IMR-90 (cell line): ENCODE results near the gene ALDH7A1. TPM values are rescaled to one million over a fixed set of nuclear protein-coding genes. Genes with fewer than 3 reads are reported as not detected.

Source experiments
- ATAC-seq: fragments of 200-7000 bp; cut with Tn5 transposase; 2 replicates; pipeline ENCODE4 v1.9.1; 2020; ENCODE audit warnings: low read depth, mild to moderate bottlenecking, moderate library complexity
- BruUV-seq: library from RNA; stranded (reverse); fragments of 400-500 nt; replicated peaks from 2 replicates; lab custom pipeline; 2021; lab: Mats Ljungman, UMichigan
- CTCF ChIA-PET: fragments of 300-600 bp; formaldehyde crosslinking; extraction: SDS; loops from one replicate; lab custom pipeline; 2021; ENCODE audit warnings: antibody characterized with exemption; lab: Yijun Ruan, JAX
- POLR2A ChIA-PET: fragments of 300-600 bp; sonication (Branson Sonifier 250); formaldehyde crosslinking; loops from one replicate; lab custom pipeline; 2022; ENCODE audit warnings: antibody characterized with exemption; ENCODE audit not compliant: unreplicated experiment; lab: Charles Lee
- DNase-seq: peaks from one replicate; pipeline ENCODE4 v3.0.0; 2013
- H2AFZ ChIP-seq: replicated peaks from 2 replicates; pipeline ENCODE3; 2013; ENCODE audit warnings: low read length, mild to moderate bottlenecking; ENCODE audit not compliant: poor library complexity
- H2AK5ac ChIP-seq: 2 replicates; pipeline ENCODE4 v1.6.1; 2013; ENCODE audit warnings: low read depth, low read length, inconsistent platforms
- H2AK9ac ChIP-seq: replicated peaks from 2 replicates; pipeline ENCODE3; 2013; ENCODE audit warnings: mild to moderate bottlenecking, low read depth, low read length, moderate library complexity; ENCODE audit not compliant: poor library complexity
- H2BK120ac ChIP-seq: 2 replicates; pipeline ENCODE4 v1.6.1; 2013; ENCODE audit warnings: low read depth, low read length, inconsistent platforms
- H2BK15ac ChIP-seq: 3 replicates; pipeline ENCODE4 v1.6.1; 2013; ENCODE audit warnings: low read depth, low read length, inconsistent platforms
- H2BK20ac ChIP-seq: 2 replicates; pipeline ENCODE4 v1.6.1; 2013; ENCODE audit warnings: low read depth, mild to moderate bottlenecking, inconsistent platforms, low read length, moderate library complexity
- H2BK5ac ChIP-seq: 2 replicates; pipeline ENCODE4 v1.6.1; 2013; ENCODE audit warnings: mild to moderate bottlenecking, low read depth, low read length, inconsistent platforms; ENCODE audit not compliant: poor library complexity, severe bottlenecking
- H3K14ac ChIP-seq: replicated peaks from 2 replicates; pipeline ENCODE4 v1.6.1; 2013; ENCODE audit warnings: low read depth, low read length, inconsistent platforms
- H3K18ac ChIP-seq: 2 replicates; pipeline ENCODE4 v1.6.1; 2013; ENCODE audit warnings: low read depth, low read length, control low read depth
- H3K23ac ChIP-seq: 2 replicates; pipeline ENCODE4 v1.6.1; 2013; ENCODE audit warnings: low read depth, low read length, inconsistent platforms
- H3K27ac ChIP-seq: 2 replicates; pipeline ENCODE4 v1.5.1; 2013; ENCODE audit warnings: mild to moderate bottlenecking, control low read depth, low read length; ENCODE audit not compliant: insufficient read depth
- H3K27me3 ChIP-seq: 2 replicates; pipeline ENCODE4 v1.6.1; 2013; ENCODE audit warnings: low read length; ENCODE audit not compliant: control insufficient read depth, insufficient read depth
- H3K36me3 ChIP-seq: 2 replicates; pipeline ENCODE4 v1.6.1; 2013; ENCODE audit warnings: low read length, mixed read lengths; ENCODE audit not compliant: control insufficient read depth, insufficient read depth
- H3K4ac ChIP-seq: 2 replicates; pipeline ENCODE4 v1.6.1; 2013; ENCODE audit warnings: low read depth, low read length, inconsistent platforms
- H3K4me1 ChIP-seq: 2 replicates; pipeline ENCODE4 v1.6.1; 2013; ENCODE audit warnings: low read length, mixed read lengths; ENCODE audit not compliant: control insufficient read depth, insufficient read depth
- H3K4me2 ChIP-seq: 2 replicates; pipeline ENCODE4 v1.6.1; 2013; ENCODE audit warnings: low read depth, mild to moderate bottlenecking, control low read depth, low read length, moderate library complexity
- H3K4me3 ChIP-seq: 2 replicates; pipeline ENCODE4 v1.5.1; 2013; ENCODE audit warnings: low read depth, mild to moderate bottlenecking, control low read depth, low read length, moderate library complexity; ENCODE audit not compliant: insufficient read depth
- H3K56ac ChIP-seq: 2 replicates; pipeline ENCODE4 v1.6.1; 2013; ENCODE audit warnings: low read length, inconsistent platforms; ENCODE audit not compliant: insufficient read depth; ENCODE audit errors: extremely low read depth
- H3K79me1 ChIP-seq, 2 experiments: 2 replicates each; pipeline ENCODE4 v1.6.1; 2013; ENCODE audit warnings: low read length in 2 of 2, inconsistent platforms in 1 of 2, low read depth in 1 of 2
- H3K9ac ChIP-seq: 2 replicates; pipeline ENCODE4 v1.6.1; 2013; ENCODE audit warnings: low read depth, low read length, control low read depth
- H3K9me1 ChIP-seq: 2 replicates; pipeline ENCODE4 v1.6.1; 2013; ENCODE audit warnings: low read length, inconsistent platforms; ENCODE audit not compliant: insufficient read depth
- H3K9me3 ChIP-seq: 2 replicates; pipeline ENCODE4 v1.6.1; 2013; ENCODE audit warnings: low read length; ENCODE audit not compliant: control insufficient read depth, insufficient read depth
- H4K20me1 ChIP-seq: 2 replicates; pipeline ENCODE4 v1.6.1; 2013; ENCODE audit warnings: low read length, inconsistent platforms; ENCODE audit not compliant: insufficient read depth
- H4K5ac ChIP-seq: 2 replicates; pipeline ENCODE4 v1.6.1; 2013; ENCODE audit warnings: mild to moderate bottlenecking, low read depth, low read length, control low read depth
- H4K8ac ChIP-seq, 2 experiments: 2 replicates each; pipeline ENCODE4 v1.6.1; 2013; ENCODE audit warnings: low read depth in 2 of 2, low read length in 2 of 2, control low read depth in 1 of 2, inconsistent platforms in 1 of 2
- H4K91ac ChIP-seq: 2 replicates; pipeline ENCODE4 v1.6.1; 2013; ENCODE audit warnings: low read depth, low read length, inconsistent platforms; ENCODE audit not compliant: insufficient read depth
- CEBPB ChIP-seq: IDR thresholded peaks from 2 replicates; pipeline ENCODE4 v1.6.1; 2012; ENCODE audit warnings: low read depth, low read length, improper control_type of control experiment
- ELK1 ChIP-seq: fragments of 150-350 bp; IDR thresholded peaks from 2 replicates; pipeline ENCODE4 v1.6.1; 2016; ENCODE audit warnings: low read depth, mild to moderate bottlenecking, low read length, moderate library complexity, borderline replicate concordance
- FOS ChIP-seq: fragments of 150-350 bp; IDR thresholded peaks from 2 replicates; pipeline ENCODE4 v1.6.1; 2016; ENCODE audit warnings: low read depth, low read length
- WGBS, 2 experiments: methylation state at CpG; one replicate each; pipeline versions ENCODE4 v1.1.5 to v1.1.7; 2013; ENCODE audit warnings: missing lambda C conversion rate in 2 of 2; ENCODE audit not compliant: insufficient read length in 1 of 2; ENCODE audit errors: extremely low coverage in 2 of 2; 5-methylcytosine and 5-hydroxymethylcytosine counted together
- dilution Hi-C: fragments of 300-500 bp; cut with HindIII; formaldehyde crosslinking; loops from one replicate; pipeline ENCODE4 v1.14.3; 2018; ENCODE audit warnings: low sequenced_read_pairs; ENCODE audit not compliant: unreplicated experiment
- in situ Hi-C: fragments of 300-500 bp; cut with MboI; formaldehyde crosslinking; loops from 3 replicates; pipeline ENCODE4 v1.14.3; 2019; ENCODE audit warnings: low sequenced_read_pairs, inconsistent platforms, mixed read lengths
- intact Hi-C: fragments of 100-400 bp; cut with micrococcal nuclease; formaldehyde crosslinking; loops from 2 replicates; pipeline ENCODE4 v1.10.0; 2022
- polyA plus RNA-seq, 3 experiments: library from polyadenylated mRNA; depleted of rRNA; stranded (reverse); fragments of >200 nt; gene quantifications; 2 replicates each; pipeline ENCODE4 v1.2.3, GENCODE V29; 2012; ENCODE audit warnings: low replicate concordance in 1 of 3
- total RNA-seq: library from RNA; depleted of rRNA; stranded (reverse); fragments of >200 nt; gene quantifications from 2 replicates; pipeline ENCODE4 v1.2.3, GENCODE V29; 2012

ALDH7A1 gene
- total and polyA plus RNA-seq, 2 of the 4 experiments (the other 2 are of a cell fraction) = 40.9 to 62.2 TPM

DNA sequence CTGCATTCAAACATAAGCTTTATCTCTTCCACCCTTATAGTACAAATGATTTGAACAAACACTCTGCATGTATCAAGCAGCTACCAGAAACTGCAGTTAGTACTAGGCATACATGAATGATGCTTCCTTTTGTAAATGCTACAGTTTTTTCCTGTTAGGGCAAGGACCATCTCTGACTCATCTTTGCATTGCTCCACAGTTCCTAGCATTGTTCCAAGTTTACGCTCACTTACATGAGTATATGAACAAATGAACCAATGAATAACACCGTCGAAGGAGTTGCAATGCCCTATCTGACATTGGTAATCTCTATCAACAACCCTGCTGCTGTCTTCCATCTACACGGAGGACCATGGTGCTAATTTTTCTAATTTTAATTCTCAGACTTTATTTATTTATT lies 2.1 kb upstream of the ALDH7A1 start:
- Histone ChIP-seq H2BK5ac (no peak overlapping the region), H2AK9ac (no peak overlapping the region), H3K27me3 (no peaks in the 10 kb centered on the region), H4K20me1 (peaks cover 2% of the 10 kb centered on the region; the same call in 1 of the 2 replicates), H3K4me1 (peaks cover 8% of the 10 kb centered on the region), H3K9me1 (peaks cover 4% of the 10 kb centered on the region; the same call in 1 of the 2 replicates), H3K9ac (0 out of 2 replicates have a peak overlapping the region, but pooled peaks have one; percentile 10), H4K91ac (no peak overlapping the region), H4K5ac (no peak overlapping the region), H3K14ac (no peak overlapping the region), H2AFZ (no peak overlapping the region), H3K23ac (no peak overlapping the region), H3K56ac (no peak overlapping the region), H2BK120ac (no peak overlapping the region; the same call in 1 of the 2 replicates), H2AK5ac (peak overlapping the region; percentile 34; the same call in 1 of the 2 replicates), H3K4me2 (no peak overlapping the region), H3K36me3 (no peaks in the 10 kb centered on the region), H3K9me3 (no peaks in the 10 kb centered on the region), H3K4me3 (no peak overlapping the region), H3K79me1 (peaks cover 20 to 29% of the 10 kb centered on the region in 2 experiments), H2BK15ac (0 out of 3 replicates have a peak overlapping the region, but pooled peaks have one; percentile 16), H4K8ac (peak overlapping the region in 1 of 2 experiments; percentile 49; a peak in 1 of 4 replicates), H3K27ac (peak overlapping the region; percentile 12; the same call in 1 of the 2 replicates), H3K18ac (no peak overlapping the region), H3K4ac (peak overlapping the region; percentile 34; the same call in 1 of the 2 replicates), H2BK20ac (0 out of 2 replicates have a peak overlapping the region, but pooled peaks have one; percentile 23)
- no TSS peak for BruUV-seq
- 71% methylated on average over 1 of the region's 4 CpGs; no CpG with 5 or more reads in 1 of the 2 experiments for WGBS, 2 experiments
- ChIA-PET CTCF (no interaction called here), POLR2A (no interaction called here)
- DNase-seq = peak; percentile 91
- dilution Hi-C loops = no loop called here
- in situ Hi-C loops = no loop called here
- no peak for ATAC-seq
- intact Hi-C loops = loop anchor here (5.0 kb wide), 1 partner anchor 180 kb away; the partner anchor contains the start of gene LMNB1
- TF ChIP-seq ELK1 (no peak), FOS (peak; percentile 53; the same call in 1 of the 2 replicates), CEBPB (peak; percentile 94)
